LNCAP (cell line): Measurements from ENCODE around the gene GSDMA.

Experiments
- CTCF ChIP-seq: fragments of 450-650 bp; IDR thresholded peaks from 2 replicates; pipeline ENCODE4 v1.5.1; 2017; ENCODE audit warnings: mild to moderate bottlenecking

GSDMA gene

GRCh38 chr17:40020146-40020545 lies 57.3 kb downstream of the GSDMA start:
- no peak for TF ChIP-seq CTCF

- TF ChIP-seq CTCF = no peak
These were observed 58.7 kb downstream of the GSDMA start for GRCh38 chr17:40021451-40021971.

GRCh38 chr17:40022497-40022896 lies 59.7 kb downstream of the GSDMA start:
- no peak for TF ChIP-seq CTCF

- no peak for TF ChIP-seq CTCF
These were observed 60.2 kb downstream of the GSDMA start for GRCh38 chr17:40022961-40023541.

- no peak for TF ChIP-seq CTCF
These were observed 60.9 kb downstream of the GSDMA start for GRCh38 chr17:40023590-40024292.

- TF ChIP-seq CTCF = no peak
These were observed 62.1 kb downstream of the GSDMA start for GRCh38 chr17:40024901-40025300.

- no peak for TF ChIP-seq CTCF
These were observed 62.8 kb downstream of the GSDMA start for GRCh38 chr17:40025559-40025958.
